ENCODE data around the gene GPR21.

- no peak for TF ChIP-seq POLR2AphosphoS5 (IDR thresholded peaks at IDR 0.05; ENCODE audit: low read depth, low read length)
- TF ChIP-seq POLR2A (IDR thresholded peaks at IDR 0.05; ENCODE audit: low read depth, low read length): no peak
- TF ChIP-seq TAF1 (IDR thresholded peaks at IDR 0.05; ENCODE audit: borderline replicate concordance, low read depth, low read length): no peak
These were observed 26.2 kb upstream of the GPR21 start for GRCh38 chr9:123007269-123007668.

Data from GM12892 (cell line).